CD4-positive, alpha-beta T cell treated with Interleukin-6 for 4 hours (primary cell): ENCODE results near the gene ADORA2B.

Experiments used
- DNase-seq: peaks from one replicate; pipeline ENCODE4 v3.0.0-alpha.2; 2020; ENCODE audit warnings: mixed read lengths

Gene ADORA2B

DNA sequence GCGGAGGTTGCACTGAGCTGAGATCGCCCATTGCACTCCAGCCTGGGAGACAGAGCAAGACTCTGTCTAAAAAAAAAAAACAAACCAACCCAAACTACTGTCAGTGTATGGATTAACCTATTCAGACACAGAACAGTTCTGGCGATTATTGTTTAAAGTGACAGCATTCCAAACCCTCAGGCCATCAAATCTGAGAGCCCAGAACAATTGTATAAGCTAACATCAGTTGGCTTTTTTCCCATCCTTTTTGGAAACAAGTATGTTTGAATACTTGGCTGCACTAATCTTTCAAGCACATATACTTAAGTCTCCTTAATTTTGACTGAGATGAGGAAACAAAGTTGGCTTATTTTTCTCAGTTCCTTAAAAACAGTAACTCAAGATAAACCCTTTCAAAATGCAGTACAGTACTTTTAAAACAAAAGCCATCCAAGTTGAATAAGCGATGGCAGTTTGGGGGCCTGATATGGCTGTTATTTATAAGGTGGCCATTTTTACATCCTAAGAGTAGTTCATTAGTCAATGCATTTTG lies 53.2 kb downstream of the ADORA2B start:
- no peak for DNase-seq

DNA sequence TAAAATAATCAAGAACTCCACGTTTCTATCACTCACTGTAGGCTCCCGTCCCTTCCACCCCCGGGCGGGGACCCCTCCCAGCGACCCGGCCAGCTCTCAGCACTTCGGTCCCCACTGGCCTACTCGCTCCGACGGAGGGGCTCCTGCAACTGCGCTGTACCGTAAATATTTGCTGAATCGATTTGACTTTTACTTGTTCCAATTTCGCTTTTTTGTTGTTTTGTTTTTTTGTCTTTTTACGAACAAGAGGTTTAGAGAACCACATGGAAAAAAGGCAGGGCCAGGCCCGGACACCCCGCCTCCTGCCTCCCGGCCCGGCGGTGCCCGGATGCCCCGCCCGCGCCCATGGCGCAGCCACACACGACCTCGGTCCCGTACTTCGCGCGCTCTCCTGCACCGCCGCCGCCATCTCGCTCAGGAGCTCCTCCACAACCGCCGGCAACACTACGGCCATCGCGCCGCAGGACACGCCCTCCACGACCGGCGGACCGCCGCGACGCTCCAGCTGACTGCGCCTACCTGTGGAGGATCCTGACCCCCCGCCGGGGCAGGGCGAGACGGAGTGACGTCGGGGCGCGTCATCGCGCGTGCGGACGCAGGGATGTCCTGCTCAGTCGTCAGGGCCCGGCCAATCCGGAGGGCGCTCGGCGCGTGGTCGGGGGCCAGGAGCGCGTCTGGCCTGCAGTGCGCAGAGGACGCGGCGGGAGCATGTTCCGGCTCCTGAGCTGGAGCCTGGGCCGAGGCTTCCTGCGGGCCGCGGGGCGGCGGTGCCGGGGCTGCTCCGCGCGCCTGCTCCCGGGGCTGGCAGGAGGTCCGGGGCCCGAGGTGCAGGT lies 54.4 kb downstream of the ADORA2B start, which contains the start of the genes TTC19 and ZSWIM7:
TTC19 (plus strand) TSS at position 684 of the 833 bp plus-strand sequence; CDS start at position 709, 25 bp downstream.
ZSWIM7 (minus strand) TSS at position 564 of the 833 bp plus-strand sequence; CDS start at position 454, 110 bp downstream.
- DNase-seq, result peak; percentile 96

DNA sequence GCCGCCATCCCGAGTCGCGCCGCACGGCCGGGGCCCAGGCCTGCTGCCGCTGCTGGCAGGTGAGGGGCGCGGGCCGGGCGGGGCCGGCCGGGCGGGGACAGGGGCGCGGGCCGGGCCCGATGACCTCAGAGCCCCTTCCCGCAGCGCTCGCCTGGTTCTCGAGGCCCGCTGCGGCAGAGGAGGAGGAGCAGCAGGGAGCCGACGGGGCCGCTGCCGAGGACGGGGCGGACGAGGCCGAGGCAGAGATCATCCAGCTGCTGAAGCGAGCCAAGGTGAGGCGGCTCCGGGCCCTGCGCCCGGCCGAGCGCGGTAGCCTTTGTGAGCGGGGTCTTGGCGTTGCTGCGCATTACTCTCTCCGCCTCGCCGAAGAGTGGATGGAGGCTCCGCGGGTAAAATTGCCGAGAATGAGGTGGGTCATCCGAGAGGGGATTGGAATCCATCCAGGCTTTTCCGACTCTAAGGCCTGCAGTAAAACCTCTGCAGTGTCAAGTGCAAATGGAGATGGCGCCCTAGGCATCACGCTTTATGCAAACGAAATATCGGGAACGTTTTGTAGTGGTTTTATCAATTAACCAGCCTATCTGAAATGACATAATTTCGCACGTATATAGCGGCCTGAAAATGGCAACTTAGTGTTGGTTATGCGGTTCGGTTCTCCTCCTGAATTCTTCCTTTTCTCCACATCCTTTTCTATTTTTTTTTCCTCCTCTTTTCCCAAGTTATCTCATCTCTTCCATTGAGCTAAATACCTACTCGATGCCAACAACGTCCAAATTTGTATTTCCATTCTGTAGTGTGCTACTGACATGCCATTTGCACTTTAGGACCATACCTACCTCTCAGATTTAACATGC lies 55.3 kb downstream of the ADORA2B start:
- no peak for DNase-seq

DNA sequence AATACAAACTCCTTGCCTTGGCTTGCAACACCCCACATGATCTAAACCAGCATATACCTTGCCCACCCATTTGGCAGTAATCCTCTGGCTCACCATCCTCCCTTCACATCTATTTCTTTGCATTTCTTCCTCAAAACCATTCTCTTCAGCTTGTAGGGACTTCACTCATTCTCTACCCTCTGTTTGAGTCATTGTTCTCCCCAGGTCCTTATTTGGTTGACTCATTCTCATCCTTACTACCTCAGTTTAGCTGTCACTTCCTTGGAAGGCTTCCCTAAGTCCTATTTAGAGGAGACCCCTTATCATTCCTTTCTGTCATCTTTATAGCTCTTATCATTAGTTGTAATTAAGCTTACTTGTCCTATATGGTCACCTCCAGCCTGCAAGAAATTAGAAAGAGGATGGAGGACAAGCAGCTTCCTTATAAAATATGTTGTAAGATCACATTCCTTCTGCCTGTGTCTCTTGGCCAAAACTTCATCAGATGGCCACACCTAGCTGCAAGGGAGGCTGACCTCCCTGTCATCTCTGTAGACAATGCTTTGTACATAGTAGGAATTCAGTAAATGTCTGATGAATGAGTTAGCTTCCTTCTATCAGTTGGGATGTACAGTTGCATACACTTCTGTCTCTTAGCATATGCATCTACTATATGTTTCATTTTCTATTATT lies 56.4 kb downstream of the ADORA2B start:
- DNase-seq, result no peak

DNA sequence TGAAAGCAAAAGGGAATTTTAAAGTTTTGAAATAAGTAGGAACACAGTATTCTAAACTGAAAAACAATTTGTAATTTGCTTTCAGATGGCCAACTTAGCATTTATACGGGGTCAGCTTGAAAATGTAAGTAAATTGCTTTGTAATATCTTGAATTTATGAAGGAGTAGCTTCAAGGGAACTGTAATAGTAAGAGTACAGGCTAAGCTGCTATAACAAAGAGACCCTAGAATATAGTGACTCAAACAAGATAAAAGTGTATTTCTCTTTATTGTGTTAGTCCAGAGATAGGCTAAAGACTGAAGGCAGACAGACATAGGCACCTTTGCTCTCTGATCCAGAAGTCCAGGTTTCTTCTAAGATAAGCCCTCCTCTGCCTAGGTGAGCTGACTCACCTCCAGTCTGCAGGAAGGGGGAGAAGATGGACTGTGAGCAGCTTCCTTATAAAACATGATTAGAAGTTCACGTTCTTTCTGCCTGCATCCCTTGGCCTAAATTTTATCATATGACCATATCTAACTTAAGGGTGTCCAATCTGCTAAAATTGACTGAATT lies 57.9 kb downstream of the ADORA2B start:
- DNase-seq, result no peak

DNA sequence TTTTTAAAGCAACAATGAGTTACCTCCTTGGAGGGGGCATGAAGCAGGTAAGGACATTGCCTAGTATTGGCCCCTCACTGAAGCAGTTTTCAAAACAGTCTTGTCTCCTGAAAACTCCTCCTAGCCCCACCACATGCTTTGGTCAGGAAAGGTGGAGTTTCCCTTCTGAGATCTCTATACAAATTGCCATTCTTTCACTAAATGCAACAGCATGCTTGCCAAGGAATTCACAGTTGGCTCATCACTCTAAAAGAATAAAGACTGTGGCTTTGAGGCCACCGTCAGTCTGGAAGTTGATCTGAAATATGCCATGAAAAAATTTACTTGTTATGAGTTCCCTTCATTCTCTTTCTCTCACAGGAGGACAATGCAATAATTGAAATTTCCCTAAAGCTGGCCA lies 58.9 kb downstream of the ADORA2B start:
- no peak for DNase-seq

DNA sequence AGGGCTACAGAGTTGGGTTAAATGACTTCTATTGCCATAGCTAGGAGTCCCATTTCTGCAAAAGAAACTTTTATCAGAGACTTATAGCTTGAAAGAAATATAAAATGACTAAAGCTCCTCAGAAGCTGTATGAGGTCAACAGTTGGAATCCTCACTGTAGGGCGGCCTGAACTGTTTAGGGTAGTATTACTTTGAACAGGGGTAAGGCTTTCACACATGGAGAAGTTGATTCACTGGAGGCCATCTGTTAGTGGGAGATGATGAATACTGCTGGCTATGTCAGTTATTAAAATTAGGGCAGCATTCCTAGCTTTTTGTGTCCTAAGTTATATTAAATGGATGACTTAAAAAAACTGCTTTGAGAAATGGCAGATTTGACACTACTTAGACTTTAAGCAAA lies 60.7 kb downstream of the ADORA2B start:
- no peak for DNase-seq

DNA sequence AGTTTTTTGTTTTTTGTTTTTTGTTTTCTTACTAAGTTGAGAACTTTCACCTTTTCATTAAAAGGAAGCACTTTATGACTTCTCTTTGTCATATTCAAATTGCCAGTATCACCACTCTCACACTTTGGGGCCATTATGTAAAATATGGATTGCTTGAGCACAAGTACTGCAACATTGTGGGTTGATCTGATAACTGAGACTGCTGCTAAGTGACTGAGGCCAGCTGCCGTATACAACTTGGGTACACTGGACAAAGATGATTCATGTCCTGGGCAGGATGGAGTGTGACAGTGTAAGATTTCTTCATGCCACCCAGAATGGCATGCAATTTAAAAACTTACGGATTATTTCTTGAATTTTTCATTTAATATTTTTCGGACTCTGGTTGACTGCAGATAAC lies 62.5 kb downstream of the ADORA2B start:
- no peak for DNase-seq

DNA sequence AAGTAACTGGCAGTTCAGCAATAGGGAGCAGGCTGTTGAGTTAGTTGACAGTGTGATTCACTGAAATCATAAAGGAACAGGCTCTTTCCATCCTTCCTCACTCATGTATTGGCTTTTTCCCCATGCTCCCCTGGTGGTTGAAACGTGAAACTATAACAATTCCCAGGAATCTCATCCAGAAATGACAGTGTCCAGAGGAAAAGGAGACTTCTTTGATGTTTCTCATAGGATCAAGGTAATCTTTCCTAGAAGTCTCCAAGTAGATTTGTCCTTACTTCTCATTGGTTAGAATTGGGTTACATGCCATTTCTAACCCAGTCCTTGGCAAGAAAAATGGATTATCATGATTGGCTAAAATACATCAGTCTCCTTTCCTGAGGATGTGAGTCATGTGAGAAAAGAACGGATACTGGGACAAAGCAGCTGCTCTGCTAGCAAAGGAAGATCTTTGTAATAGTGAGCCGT lies 69.0 kb downstream of the ADORA2B start:
- DNase-seq, result no peak

DNA sequence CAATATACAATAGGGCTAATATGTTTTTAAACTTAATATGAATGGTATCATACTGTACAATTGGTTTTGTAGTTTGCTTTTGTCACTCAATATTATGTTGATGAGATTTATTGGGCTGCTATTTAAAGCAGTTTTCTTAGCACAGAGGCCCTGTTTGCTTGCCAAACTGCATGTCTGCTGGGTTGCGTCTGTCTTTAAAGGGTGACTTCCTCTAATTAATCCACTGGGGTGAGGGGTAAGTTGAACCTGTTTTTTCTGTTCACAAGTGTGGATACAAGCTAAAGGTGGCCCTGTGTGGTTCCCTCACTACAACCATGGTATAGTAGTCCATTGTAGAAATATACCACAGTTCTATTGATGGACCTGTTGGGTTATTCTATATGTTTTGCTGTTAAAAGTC lies 74.4 kb downstream of the ADORA2B start:
- no peak for DNase-seq

DNA sequence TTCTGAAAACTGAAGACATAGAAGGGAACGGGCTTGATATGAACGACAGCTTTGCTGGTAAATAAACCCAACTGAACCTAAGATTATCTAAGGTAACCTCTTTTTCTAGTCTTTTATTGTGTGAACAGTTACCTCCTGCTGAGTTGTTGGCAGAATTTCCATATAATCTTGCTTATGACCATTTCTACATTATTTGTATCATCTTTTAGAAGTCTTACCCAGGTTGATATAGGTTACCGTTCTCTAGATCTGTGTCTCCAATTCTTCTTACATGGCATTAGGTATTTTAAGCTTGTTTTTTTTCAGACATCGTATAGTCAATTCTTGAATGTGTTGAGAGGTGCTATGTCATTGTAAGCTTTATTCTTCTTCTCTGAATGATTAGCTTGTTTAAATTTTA lies 79.0 kb downstream of the ADORA2B start:
- DNase-seq, result no peak

DNA sequence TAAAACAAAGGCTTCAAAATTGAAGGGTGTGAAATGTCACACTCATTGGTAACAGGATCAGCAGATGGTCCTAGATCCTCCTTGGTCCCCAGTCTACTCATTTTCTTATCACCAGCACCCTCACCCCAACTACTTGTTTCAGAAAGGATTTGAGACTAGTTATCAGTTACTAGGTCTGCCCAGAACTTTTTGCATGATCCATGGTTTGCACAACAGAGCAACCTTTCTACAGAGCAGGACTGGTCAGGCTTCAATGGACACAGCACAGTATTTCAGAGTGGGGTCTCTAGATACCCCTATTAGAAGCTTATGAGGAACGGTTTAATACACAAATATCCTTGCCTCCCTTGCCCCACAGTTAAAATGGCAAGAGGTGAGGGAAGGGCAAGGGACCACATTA lies 80.3 kb downstream of the ADORA2B start:
- DNase-seq, result no peak
